Coronary artery (tissue), 2 donors: Measurements from ENCODE around the gene HINT3.

Experiments used
- DNase-seq: peaks from one replicate; pipeline ENCODE4 v3.0.0-alpha.2; 2017; ENCODE audit warnings: low spot score
- H3K27ac ChIP-seq, 2 donors: fragments of 200-600 bp; sonication (generic); one replicate each; pipeline ENCODE4 v1.5.1; 2016 to 2019
- H3K4me3 ChIP-seq: fragments of 200-600 bp; sonication (generic); 2 replicates; pipeline ENCODE4 v1.5.1; 2016; ENCODE audit warnings: mild to moderate bottlenecking, moderate library complexity
- CTCF ChIP-seq: fragments of 200-600 bp; sonication (generic); IDR thresholded peaks from one replicate; pipeline ENCODE4 v1.5.1; 2019; ENCODE audit warnings: antibody characterized with exemption

Gene HINT3

DNA sequence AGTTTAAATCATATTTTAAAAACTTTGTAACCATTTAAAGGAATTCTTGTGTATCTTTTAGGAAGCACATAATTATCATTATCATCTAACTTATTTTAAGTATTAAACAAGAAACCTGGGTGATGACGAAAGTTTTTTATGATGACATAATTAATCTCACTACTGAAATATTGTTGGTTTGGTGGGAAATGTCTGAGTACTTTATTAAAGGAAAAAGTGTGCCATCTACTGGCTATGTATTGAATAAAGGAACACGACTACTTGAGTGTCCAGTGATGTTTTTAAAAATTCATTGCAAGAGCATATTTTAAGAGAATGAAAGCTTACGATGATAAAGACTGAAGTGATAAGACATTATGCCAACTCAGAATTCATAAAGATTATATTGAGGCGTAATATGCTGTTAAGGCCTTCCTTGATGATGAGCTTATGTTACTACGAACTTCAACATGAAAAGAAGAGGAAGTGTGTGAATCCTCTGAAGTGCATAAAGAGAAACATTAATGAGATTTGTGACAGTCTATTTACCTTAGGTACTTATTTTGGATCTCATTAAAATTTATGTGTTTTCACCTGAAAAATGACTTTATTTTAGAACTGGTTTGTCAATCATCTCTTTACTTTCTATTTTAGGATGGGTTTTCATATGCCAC is 17.8 kb downstream of the HINT3 start:
- Histone ChIP-seq H3K27ac (no peak overlapping the region), H3K4me3 (no peak overlapping the region)
- no peak for DNase-seq
- TF ChIP-seq CTCF: peak; percentile 35

DNA sequence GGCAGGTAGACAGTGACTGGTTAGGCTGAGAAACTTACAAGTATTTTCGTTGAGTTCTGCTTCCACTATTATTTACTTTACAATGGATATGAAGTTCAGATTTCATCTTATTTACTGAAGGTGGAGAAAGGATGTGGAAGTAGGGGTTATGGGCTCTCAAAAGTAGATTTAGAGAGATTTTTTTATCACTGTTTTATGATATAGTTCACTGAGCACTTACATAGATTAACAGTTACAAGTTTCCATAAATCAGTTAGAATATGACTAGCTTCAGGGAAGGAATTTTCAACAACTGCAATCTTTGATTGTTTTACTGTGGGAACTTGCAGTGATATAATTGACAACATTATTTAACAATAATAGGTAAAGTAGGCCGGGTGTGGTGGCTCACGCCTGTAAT is 22.5 kb downstream of the HINT3 start:
- H3K27ac ChIP-seq: no peak overlapping the region
- no peak overlapping the region for H3K4me3 ChIP-seq
- no peak for TF ChIP-seq CTCF
- DNase-seq: no peak

GRCh38 chr6:125981571-125982185 is 25.1 kb downstream of the HINT3 start:
- Histone ChIP-seq H3K27ac (no peak overlapping the region), H3K4me3 (no peak overlapping the region)
- no peak for TF ChIP-seq CTCF
- DNase-seq: no peak

- no peak for DNase-seq
- Histone ChIP-seq H3K27ac (no peak overlapping the region), H3K4me3 (no peak overlapping the region)
- no peak for TF ChIP-seq CTCF
These were observed 26.8 kb downstream of the HINT3 start for GRCh38 chr6:125983246-125983945.

- Histone ChIP-seq H3K27ac (no peak overlapping the region), H3K4me3 (no peak overlapping the region)
- TF ChIP-seq CTCF: no peak
These were observed 27.7 kb downstream of the HINT3 start for GRCh38 chr6:125984311-125984710.

GRCh38 chr6:125985522-125985921 is 29.0 kb downstream of the HINT3 start:
- DNase-seq: no peak
- Histone ChIP-seq H3K4me3 (peak overlapping the region; percentile 89), H3K27ac (peak overlapping the region in 1 of 2 donors; percentile 76)
- TF ChIP-seq CTCF: no peak

More at GRCh38 chr6:125984311-125984710, 27.7 kb downstream of the HINT3 start:
- DNase-seq: no peak

DNA sequence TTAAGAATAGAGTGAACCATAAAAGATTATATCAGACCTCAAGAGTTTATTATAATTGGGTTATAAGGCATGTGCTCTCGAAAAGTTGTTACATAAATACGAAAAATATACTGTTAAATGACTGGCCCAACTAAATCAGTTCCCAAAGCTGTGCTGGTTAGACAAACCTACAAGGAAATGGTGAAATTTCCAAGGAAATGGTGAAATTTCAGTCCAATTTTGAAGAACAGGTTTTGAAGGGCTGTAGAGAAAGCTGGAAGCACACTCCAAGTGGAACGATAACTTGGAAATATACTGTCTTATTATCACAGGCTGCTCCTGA is 29.4 kb downstream of the HINT3 start:
- H3K27ac ChIP-seq: peak overlapping the region; percentile 76 to 87
- peak overlapping the region; percentile 89 for H3K4me3 ChIP-seq
- no peak for TF ChIP-seq CTCF
- DNase-seq: no peak
